ENCODE data around the gene RNU6-7.

Gene RNU6-7

DNA sequence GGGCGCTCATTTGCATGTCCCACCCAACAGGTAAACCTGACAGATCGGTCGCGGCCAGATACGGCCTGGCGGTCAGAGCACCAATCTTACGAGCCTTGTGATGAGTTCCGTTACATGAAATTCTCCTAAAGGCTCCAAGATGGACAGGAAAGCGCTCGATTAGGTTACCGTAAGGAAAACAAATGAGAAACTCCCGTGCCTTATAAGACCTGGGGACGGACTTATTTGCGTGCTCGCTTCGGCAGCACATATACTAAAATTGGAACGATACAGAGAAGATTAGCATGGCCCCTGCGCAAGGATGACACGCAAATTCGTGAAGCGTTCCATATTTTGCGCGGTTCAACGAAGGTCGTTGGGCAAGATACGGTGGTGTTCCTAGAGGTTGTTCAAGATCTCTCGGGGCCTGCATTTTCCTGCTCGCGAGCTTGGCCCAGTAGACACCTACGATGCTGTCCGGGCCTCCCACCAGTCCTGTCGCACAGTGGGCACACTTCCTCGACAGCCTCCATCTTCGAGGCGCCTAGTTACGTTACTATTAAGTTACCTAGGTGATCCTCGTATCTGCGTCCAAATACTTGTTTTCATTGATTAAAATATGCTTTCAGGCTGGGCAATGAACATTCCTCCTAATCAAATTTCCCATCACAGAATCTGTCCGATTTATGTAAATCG is at the start of gene RNU6-7:
Gene RNU6-7, plus strand, starts transcription at position 230 of the 675 bp plus-strand sequence.
- DNase-seq (ENCODE audit: low read depth): no peak

DNA sequence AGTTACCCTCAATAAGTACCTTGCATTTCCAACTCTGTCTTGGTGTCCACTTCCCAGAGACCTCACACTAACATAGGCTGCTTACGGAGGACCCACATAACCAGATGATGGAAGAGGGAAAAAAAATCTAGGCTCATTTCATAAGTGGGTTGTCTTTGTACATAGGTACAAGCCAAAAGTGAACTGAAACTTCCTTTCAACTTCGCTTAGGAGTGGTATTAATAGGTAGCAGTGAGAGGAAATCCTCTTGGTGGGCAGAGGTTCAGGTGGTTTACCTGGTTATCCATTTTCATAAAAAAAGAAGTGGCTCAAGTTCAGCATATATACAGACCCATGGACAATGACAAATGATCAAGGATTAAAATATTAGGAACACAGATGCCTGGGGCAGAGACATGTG is 35.8 kb upstream of the RNU6-7 start:
- DNase-seq (ENCODE audit: low read depth): no peak

DNA sequence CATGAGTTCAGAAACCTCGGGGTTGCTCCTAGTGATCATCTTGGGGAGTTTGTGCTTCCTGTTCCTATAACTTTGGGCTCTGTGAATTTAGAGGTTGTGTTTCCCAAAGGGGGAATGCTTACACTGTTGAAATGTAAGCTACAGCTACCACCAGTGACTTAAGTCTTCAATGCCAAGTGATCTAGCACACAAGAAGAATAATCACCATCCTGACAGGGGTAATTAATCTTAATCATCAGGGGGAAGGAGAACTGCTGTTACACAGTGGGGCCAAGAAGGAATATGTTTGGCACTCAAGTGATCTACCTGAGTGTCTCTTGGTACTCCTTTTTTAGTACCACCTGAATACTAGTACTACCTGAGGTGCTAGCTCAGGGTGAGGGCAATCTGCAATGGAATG is 34.9 kb upstream of the RNU6-7 start:
- no peak for DNase-seq (ENCODE audit: low read depth)

DNA sequence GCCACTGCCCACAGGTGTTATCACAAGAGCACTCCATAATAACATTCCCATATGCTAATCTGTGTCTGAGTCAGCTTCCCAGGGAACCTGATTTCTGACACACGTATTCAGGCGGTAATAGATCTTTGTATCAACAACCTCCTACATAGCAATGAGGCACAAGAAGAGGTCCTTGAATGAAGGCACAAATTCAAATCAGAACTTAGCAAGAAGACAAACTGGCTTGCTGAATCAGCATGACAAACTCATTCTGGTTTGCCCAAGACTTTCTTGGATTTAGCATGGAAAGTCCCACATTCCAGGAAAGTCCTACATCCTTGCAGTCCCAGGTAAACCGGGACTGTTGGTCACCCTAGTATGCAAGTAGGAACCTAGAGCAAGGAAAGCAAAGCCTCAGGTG is 33.9 kb upstream of the RNU6-7 start:
- no peak for DNase-seq (ENCODE audit: low read depth)

DNA sequence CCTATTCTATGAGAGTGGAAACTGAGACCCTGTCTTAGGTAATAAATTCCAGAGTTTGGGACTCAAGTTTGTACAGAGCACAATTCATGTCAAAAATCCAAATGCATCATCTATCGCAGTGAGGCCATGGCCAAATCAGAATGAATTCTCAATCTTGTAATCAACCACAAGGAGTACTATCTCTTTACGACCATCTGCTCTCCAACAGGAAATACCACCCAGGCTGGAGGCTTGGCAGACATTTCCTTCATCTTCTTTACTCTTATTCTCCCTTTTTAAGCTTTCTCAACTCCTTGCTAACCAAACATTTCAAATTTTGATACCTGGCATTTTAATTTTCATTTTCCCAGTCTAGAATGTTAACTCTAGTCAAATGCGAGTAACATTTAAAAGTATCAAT is 32.7 kb upstream of the RNU6-7 start:
- DNase-seq (ENCODE audit: low read depth): no peak

DNA sequence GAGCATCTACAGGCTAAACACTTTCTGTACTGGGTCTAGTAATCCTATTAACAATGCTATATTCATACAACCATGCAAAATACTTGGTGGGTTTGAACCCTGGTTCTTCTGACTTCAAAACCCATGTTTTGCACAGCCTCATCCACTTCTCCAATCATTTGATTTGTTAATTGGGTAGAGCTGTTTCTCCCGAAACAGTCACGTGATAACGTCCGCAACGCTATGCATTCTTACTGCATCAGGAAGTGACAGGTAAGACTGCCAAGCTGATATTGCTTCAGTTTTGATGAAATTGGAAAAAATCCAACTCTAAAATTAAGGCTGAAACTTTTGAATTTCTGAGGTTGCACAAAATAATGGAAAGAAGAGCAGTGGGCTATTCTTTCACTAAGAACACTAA is 30.4 kb upstream of the RNU6-7 start:
- no peak for DNase-seq (ENCODE audit: low read depth)

DNA sequence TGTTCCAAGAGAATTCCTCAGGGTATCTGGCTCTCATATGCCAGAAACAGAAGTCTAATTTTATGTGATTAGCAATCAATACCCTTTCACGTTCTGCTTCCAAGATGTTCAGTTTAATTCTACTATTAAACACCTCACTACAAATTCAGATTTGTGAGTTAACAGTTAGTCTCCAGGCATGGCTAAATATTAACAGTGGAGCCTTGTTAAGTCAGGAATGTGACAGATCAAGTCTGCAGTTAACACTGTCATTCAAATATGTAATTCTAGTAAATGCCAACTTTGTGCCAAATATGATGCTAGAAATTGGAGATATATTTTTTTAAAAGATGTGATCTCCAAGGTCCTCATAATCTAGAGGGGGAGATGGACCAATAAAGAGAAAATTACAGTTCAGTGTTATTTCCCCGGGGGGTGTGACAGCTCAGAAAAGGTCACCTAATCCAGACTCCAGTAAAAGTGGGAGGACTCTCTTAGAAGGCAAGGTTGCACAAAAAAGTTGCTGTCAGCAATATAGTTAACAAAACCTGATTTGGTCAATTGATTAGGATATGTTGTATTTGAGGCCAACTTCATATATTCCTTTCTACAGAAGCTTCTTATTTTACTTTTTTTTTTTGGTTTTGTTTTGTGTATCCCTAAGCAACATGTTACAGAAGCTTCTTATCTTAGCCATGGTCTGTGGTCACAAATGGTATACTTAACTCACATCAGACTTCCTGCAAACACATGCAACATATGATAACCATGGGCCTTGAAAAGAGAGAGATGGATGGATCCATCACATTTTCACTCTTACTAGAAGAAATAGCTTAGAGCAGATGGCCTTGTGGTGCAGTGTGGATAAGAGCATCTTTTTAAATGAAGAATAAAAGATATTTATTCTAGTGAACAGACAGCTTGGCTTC is 18.4 kb upstream of the RNU6-7 start:
- DNase-seq (ENCODE audit: low read depth): no peak

DNA sequence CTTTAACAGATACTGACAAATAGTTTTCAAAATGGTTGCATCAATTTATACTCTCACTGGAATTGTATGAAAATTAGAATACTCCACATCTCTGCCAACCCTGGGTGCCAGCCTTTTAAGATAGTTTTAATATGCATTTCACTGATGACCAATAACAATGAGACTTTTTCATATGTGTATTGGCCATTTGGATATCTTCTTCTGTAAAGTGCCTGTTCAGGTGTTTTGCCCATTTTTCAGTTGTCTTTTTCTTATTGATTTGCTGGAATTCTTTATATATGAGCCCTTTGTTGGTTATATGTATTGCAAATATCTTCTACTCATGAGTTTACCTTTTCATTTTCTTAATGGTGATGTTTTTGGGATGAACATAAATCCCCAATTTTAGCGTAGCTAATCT is 16.7 kb upstream of the RNU6-7 start:
- DNase-seq (ENCODE audit: low read depth): no peak

DNA sequence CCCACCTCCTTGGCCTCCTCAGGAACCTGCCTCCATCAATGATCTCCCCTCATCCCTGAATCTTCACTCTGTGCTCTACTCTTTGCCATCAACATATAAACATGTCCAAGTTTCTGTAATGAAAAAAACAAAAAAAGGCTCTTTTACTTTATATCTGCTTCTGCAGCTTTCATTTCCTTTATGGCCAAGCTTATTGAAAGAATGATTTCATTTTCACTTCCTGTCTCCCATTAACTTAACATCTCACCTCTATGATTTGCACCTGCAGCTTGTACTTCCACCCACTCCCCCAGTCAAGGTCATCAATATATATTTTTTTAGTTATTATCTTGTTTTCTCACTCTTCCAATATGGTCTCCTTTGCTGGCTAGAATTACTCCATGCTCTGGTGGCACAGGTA is 15.6 kb upstream of the RNU6-7 start:
- DNase-seq (ENCODE audit: low read depth): no peak

DNA sequence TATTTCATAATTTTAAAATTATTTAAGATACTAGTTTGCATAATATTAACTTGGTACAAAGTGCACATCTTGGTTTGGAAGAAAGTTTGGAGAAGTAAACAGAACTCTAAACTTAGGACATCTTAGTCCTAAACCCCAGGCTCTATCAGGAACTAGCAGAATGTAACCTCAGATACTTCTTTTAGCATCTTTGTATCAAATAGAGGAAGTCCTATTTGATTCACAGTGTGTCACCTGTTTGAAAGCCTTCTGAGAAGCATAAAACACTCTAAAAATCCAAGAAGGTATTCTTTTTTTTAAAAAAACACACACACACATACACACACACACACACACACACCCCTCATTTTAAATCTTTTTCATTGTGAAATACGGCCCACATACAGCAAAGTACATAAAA is 12.0 kb upstream of the RNU6-7 start:
- no peak for DNase-seq (ENCODE audit: low read depth)

DNA sequence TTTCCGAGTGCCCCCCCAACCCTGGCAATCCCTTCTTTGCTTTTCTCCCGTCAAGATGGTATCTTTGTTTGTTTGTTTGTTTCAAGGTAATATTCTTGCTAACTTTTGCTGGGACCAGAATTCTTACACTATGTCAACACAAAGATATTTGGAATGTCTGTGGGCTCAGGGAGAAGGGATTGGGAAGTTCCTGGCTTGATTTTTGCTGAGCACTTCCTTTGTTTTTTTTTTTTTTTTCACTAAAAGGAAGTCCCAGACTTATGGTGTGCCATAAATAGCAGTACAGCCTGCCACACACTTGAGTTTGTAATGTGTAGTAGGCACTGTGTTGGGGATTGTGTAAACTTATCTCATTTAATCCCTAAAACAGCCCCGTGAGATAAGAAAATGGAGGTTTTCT is 11.2 kb upstream of the RNU6-7 start:
- DNase-seq (ENCODE audit: low read depth): no peak

DNA sequence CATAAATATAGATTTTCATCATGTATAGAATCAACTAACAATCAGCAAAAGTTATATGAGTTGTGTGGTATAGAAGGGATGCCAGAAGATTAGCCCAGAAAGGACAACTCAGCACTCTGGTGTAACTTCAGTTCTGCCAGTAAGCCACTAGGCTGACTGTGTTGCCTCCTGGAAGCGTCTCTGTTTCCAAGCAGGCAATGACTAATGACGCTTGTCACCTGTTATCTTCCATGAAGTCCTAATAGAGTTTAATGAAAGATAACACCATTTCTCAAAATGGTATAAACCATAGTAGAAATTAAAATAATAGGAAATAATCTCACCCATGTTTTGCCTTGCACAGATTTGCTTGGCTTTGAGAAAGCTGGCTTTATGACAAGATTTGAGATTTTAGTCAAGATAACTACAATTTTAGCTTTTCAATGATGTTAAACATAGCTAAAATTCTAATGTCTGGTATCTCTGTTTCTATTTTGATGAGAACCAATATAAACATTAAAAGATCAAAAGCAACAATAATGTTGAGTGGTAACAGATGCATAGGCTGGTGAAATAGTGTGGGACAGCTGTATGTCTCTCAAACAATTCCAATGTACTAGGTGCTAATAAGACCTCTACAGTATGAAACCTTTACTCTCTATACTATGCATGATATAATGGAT is 9.0 kb upstream of the RNU6-7 start:
- DNase-seq (ENCODE audit: low read depth): no peak

DNA sequence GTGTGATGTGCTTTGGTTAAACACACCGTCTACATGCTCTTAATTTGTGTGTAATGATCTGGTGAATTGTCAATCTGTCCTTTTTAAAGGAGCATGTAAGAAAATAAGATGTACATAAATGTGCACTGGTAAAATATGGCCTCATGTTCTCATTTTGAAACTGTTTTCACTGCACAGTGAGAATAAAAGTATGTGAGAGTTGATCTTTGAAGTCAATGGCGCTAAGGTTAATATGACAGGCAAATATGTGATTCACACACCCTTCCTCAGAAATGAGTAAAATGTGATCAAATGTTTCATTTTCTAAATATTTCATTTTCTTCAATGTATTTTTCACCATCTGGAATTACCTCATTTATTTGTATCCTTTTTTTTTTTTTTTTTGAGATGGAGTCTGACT is 8.3 kb upstream of the RNU6-7 start:
- DNase-seq (ENCODE audit: low read depth): no peak

DNA sequence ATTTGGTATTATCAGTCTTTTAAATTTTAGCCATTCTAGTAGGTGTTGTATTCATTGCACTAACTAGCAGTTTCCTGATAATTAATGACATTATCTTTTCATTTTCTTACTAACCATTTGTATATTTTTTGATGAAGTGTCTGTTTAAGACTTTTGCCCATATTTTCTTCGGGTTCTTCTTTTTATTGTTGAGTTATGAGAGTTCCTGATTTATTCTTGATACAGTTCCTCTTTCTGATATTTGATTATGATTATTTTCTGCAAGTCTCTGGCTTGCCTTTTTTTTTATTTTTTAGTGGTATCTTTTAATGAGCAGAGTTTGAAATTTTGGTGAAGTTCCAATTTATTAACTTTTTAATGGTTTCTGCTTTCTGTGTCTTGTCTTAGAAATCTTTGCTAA is 6.2 kb upstream of the RNU6-7 start:
- DNase-seq (ENCODE audit: low read depth): no peak

DNA sequence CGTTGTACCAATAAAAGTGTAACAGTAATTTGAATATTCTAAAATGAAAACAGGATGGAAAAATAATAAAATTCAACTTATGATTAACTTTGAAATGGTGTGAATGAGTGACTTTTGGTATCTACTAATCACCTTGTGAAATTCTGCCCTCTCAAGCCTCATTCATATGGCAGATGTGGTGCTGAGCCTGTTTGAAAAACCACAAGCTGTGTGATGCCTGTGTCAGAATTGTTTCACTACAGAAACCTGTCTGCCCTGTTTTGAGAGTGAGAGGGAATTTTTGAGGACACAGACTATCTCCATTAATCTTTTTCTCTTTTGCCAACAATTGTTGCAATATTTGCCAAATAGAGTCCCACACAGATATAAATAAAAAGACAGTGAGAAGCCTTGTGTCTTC is 3.9 kb upstream of the RNU6-7 start:
- no peak for DNase-seq (ENCODE audit: low read depth)

DNA sequence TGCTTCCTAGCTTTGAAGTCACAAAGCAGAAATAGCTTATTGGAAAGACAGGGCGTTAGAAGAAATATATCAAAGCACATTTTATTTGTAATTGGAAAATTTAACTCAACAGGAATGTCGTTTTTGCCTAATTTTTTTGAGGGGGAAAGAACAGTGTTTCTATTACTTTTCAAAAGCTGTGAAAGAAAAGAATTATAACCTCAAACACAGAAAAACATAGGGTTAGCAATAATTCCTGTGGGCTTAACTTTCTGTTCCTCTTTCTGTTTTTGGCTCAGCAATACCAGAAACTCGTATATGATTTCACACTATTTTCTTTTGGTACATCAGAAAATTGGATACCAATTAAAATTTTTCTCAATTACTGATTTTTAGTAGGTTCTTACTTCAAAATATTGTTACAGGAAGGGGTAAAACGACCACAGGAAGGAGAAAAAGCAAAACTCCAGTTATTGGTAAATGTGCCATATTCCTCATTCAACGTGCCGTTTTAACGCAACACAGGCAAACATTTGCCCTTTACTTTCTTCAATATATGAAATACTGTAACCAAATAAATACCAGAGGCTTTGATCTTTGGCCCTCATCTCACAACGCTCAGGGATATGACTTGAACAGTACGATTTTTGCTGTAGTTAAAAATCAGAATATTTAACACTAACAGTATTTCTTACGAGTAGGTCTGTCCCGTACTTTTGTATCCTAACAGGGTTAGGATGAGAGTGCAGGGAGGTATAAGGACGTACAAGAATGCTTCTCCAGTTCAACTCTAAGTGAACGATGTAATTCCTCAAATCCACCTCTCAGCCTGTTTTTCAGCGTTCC is 1.3 kb upstream of the RNU6-7 start:
- DNase-seq (ENCODE audit: low read depth): no peak

DNA sequence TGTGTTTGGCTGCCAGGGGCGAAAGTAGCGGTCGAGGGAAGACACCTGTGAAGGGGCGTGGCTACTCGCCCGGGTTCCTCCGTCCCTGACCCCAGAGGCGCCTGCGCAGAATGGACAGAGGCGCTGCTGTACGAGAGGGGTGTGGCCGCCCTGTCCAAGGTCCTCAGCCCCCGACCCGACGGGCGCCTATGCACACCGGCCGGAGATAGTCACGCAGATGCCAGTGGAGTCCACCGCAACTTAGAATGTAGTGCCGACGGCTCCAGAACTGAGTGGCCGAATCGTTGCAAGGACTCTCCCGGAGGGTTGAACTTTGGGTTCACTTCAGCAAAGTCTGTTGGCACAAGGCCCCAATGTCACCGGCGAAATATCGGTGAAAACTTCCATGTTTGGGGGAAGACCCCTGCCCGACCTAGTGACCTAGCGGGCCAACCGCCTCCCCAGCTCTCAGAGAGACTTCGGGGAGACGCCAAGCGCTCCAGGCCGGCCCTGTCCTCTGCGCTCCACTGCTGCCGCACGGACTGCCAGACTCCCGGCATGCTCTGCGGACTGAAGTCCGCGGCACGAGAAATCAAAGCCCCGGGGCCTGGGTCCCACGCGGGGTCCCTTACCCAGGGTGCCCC is 541 bp upstream of the RNU6-7 start:
- DNase-seq (ENCODE audit: low read depth): peak; percentile 75

DNA sequence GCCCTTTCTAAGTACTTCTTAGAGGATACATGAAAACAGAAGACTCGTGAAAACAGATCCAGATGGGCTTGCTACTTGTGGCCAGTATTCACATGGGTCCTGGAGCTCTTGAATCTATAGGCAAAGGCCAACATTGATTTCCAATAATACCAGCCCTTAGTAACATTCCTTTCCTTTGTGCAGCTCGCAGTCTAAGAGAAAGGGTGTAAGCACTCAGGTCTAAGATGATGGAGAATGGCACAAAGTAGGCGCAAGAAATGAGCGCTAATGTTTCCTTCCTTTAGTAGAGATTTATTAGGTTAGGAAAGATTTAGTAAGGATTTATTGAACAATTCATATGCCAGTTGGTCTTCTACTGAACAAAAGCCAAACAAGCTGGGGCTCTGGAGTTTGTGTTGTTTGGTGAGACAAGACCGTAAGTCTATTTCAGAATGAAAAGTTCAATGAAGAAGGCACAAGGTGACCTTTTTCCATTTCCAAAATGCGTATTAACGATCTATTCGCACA is 699 bp downstream of the RNU6-7 start:
- DNase-seq (ENCODE audit: low read depth): peak; percentile 45

DNA sequence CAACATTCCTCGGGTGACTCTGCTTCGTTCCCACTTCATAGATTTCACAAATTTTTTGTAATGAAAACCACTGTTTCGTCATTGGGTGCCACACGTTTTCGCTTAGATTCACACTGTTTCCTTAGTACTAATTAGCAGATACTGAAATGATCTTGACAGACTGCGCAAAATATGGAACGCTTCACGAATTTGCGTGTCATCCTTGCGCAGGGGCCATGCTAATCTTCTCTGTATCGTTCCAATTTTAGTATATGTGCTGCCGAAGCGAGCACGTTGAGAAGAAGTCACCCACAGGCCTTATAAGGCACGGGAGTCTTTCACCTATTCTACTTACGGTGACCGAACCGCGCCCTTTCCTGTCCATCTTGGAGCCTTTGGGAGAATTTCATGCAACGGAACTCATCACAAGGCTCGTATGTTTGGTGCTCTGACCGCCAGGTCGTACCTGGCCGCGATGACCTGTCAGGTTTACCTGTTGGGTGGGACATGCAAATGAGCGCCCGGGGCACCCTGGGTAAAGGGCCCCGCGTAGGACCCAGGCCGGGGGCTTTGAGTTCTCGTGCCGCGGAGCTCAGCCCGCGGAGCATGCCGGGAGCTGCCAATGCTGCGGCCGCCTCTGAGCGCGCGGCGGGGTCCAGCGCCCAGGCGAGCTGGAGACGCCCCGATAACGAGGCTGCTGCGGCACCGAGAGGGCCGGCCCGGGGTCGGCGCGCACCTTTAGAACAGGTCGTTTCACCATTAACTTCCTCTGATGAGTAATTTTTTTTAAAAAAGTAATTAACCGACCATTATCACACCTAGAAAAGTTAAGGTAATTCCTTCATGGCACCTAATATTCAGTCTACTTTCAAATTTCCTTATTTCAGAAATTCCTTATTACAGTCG is 1.4 kb downstream of the RNU6-7 start, which contains the start of gene RNU6-8:
Gene RNU6-8, minus strand, starts transcription at position 272 of the 885 bp plus-strand sequence.
- DNase-seq (ENCODE audit: low read depth): peak; percentile 86

DNA sequence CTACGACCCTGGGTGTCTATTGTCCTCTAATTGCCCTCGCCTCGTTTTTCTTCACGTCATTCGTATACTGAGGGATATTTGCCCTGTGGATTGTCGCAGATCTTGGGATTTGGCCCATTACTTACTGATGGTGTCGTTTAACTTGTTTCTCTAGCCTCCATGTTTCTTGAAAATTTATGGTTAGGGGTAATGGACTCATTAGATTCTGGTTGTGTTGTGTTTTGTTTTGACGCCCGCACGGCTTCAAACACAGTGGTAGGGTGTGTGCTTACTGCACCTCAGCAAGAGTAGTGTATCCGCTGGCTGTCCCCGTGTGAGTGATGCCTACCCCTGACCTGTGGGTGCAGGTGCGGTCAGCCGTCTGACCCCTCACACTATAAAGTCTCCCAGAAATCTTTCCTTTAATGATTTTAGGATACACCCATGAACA is 2.1 kb downstream of the RNU6-7 start:
- no peak for DNase-seq (ENCODE audit: low read depth)

Measured in iris pigment epithelial cell (primary cell).